Muscle of back (tissue), 11 donors: ENCODE data around the gene CACNA1I. TPM values are rescaled to one million over a fixed set of nuclear protein-coding genes. Genes with fewer than 3 reads are reported as not detected.

ENCODE experiments used
- DNase-seq, 3 donors: peaks; one replicate each; pipeline versions ENCODE4 v3.0.0 to v3.0.0-alpha.2; 2013
- polyA plus RNA-seq, 10 donors: library from polyadenylated mRNA; unstranded; fragments of 120-200 nt; gene quantifications; one replicate each; pipeline ENCODE4 v1.2.1, GENCODE V29; 2013; ENCODE audit not compliant: insufficient read length in 10 of 10

Gene CACNA1I
- polyA plus RNA-seq, 10 donors = 0.07 to 1.2 (median 0.18) TPM

GRCh38 chr22:39596601-39597000 lies 26.0 kb downstream of the CACNA1I start:
- DNase-seq = no peak

GRCh38 chr22:39597236-39597869 lies 26.8 kb downstream of the CACNA1I start:
- no peak for DNase-seq

DNA sequence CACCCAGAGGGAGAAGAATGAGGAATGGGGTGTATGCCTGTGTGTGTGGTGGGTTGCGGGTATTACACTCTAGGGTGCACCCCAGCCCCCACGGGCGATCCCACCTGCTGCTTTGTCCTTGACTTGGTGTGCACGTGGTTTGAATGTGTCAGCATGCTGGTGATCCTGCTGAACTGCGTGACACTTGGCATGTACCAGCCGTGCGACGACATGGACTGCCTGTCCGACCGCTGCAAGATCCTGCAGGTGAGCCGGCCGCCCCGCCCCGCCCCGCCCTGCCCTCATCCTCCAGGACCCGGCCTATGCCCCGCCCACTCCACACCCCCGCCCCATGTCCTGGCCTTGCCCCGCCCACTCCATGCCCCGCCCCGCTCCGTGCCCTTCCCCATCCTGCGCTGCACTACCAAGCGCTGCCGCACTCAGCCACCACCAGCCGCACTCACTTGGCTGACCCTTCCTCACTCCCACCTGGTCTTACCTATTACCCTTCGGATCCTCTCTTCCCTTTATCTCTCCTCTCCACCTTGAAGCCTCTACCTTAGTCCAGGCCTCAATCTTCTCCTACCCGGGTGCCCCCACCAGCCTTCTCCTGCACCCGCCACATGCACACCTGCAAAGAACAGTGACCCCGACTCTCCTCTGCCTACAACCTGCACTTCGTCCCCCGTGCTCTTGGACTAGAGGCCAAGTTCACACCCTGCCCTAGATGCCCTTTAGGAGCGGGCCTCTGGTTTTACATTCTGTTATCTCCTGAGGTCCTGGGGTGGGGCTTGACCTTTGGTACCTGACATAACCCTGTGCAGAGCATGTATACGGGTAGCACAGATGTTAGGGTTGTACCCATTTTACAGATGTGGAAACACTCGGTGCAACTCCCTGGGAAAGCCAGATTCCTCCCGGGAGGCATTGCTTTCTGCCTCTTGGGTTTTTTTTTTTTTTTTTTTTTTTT lies 27.7 kb downstream of the CACNA1I start:
- DNase-seq = no peak

GRCh38 chr22:39600491-39601179 lies 30.1 kb downstream of the CACNA1I start:
- DNase-seq = no peak

- DNase-seq = no peak
These were observed 30.6 kb downstream of the CACNA1I start for GRCh38 chr22:39601180-39601535.

DNA sequence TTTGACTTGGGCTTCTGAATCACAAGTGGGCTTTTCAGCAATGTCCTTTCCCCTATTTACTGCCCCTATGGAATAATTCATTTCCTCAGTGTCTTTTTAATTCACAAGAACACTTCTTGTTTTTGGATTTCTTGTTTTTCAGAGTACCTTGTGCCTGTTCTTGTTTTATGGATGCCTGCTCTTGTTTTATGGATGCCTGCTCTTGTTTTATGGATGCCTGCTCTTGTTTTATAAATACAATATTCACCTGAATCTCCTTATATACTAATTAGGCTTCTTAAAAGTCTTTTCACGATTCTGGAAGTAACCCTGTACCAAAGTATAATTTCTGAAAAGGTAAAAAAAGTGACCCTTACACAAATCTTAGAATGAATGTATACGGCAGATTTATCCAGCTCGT lies 32.8 kb downstream of the CACNA1I start:
- no peak for DNase-seq

GRCh38 chr22:39610246-39610645 lies 39.7 kb downstream of the CACNA1I start:
- DNase-seq = no peak

DNA sequence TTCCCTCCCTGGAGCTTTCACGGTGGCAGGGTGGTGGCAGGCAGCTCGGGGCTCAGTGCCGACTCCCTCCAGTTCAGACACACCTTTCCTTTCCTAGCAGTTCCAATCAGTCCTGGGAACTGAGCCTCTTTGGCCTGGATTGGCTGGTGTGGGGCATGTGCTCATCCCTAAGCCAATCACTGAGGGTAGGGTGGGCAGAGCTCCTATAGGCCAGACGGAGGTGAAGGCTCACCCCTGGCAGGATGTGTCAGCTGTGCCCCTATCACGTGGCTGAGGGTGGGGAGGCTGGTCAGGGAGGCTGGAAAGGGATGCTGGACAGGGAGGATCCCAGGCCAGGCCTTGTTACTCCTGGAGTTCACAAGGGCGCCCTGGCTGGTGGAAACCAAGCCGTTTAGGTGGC lies 40.2 kb downstream of the CACNA1I start:
- DNase-seq = no peak

- no peak for DNase-seq
These were observed 40.8 kb downstream of the CACNA1I start for GRCh38 chr22:39611360-39611759.

GRCh38 chr22:39612811-39613548 lies 42.4 kb downstream of the CACNA1I start:
- DNase-seq = peak; percentile 38 to 70 (median 56)

DNA sequence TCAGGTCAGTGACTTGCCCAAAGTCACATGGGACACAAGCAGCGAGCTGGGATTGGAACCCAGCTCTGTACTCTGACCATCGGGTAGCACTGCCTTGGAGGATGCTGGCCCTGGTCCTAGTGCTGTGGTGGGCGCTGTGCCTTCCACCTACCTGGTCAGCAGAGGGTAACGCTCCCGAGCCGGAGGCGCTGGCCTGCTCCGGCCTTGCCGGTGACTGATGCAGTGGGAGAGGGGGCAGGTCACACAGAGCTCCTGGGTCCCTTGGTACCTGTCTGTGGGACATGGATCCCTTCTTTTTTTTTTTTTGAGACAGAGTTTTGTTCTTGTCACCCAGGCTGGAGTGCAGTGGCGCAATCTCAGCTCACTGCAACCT lies 43.0 kb downstream of the CACNA1I start:
- DNase-seq = no peak

- DNase-seq = no peak
These were observed 43.9 kb downstream of the CACNA1I start for GRCh38 chr22:39614442-39614841.

DNA sequence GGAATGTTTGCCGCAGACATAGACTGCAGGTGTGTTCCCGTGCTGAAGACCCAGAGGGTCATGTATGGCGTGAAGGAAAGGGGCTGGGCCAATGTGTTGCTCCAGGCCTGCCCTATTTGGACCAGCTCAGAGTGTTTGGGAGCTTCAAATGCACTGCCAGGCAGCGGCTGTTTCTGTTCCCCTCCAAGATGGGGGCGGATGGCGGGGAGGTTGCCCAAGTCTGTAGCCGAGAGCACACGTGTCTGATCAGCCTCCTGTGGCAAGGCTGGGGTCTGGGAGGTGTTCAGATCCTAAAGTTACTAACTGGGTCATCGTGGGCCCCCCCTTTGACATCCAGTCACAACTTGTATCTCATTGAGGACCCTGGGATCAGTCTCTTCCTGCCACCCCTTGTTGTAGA lies 45.5 kb downstream of the CACNA1I start:
- no peak for DNase-seq

- DNase-seq = no peak
These were observed 46.2 kb downstream of the CACNA1I start for GRCh38 chr22:39616781-39617180.

DNA sequence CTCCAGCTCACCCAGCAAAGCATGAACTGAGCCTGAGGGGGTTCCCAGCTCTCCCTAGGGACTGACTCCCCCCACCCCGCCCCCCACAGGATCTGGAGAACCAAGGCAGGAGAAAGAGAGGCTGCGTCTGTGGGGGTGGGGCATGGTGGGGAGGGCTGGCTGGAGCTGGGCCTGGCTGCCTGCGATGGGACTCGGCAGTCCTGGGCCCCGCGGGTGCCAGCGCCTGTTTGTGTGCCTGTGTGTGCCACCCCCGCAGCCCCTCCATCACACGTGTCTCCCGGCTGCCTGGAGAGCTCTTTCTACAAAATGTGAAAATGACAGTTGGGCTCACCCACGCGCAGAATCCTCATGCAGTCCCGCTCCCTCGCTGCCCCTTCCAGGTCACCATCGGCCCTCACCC lies 46.8 kb downstream of the CACNA1I start:
- no peak for DNase-seq

GRCh38 chr22:39617970-39618757 lies 47.6 kb downstream of the CACNA1I start:
- DNase-seq = no peak

- no peak for DNase-seq
These were observed 48.5 kb downstream of the CACNA1I start for GRCh38 chr22:39618996-39619530.

DNA sequence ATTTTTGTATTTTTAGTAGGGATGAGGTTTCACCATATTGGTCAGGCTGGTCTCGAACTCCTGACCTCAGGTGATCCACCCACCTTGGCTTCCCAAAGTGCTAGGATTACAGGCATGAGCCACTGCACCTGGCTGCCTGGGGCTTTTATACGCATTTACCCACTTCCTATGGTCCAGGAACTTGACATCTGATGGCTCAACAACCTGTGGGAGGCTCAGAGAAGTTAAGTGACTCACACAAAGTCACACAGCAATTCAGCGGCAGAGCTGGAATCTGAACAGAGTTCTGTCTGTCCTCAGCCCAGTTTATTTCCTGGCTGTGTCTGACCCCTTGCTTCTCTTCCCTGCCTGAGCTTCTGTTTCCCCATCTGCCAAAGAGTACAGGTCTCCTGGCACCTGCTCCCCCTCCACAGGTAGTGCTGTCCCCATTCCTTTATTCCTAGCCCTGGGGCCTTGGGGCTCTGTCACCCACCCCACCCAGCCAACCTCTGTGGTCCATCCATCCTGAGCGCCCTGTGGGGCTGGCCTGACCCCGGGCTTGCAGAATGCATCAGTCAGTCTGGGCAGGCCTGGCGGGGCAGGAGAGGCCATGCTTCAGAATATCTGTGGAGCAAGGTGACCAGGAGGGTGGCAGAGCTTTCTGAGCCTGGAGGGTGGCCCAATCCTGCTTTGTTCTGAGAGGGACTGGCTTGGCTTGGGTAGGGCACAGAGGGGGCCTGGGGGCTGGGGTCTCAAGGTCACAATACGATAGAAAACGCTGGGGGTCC lies 50.6 kb downstream of the CACNA1I start:
- no peak for DNase-seq

DNA sequence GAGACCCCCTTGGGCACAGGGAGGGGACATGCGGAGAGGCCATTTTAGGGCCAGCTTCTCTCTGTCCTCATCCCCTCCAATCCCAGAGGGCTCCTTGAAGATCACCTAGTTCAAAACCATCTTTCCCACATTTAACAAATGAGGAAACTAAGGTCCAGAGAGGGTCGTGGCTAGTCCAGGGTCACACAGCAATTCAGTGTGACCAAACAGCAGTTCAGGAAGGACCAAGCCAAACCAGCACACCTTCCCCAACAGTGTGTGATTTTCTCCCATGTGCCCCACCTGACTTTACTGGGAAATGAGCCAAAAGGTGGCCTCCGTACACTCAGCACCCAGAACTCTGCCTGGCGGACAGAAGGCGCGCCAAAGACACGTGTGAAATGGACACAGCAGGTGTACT lies 51.3 kb downstream of the CACNA1I start:
- no peak for DNase-seq

- peak in 1 of 3 donors; percentile 40 for DNase-seq
These were observed 52.4 kb downstream of the CACNA1I start for GRCh38 chr22:39622881-39623367.
